ENCODE data around the gene PTTG1IP2. TPM values are rescaled to one million over a fixed set of nuclear protein-coding genes. Genes with fewer than 3 reads are reported as not detected.

Gene PTTG1IP2
- total RNA-seq, 2 experiments from 2014 or later = not detected

DNA sequence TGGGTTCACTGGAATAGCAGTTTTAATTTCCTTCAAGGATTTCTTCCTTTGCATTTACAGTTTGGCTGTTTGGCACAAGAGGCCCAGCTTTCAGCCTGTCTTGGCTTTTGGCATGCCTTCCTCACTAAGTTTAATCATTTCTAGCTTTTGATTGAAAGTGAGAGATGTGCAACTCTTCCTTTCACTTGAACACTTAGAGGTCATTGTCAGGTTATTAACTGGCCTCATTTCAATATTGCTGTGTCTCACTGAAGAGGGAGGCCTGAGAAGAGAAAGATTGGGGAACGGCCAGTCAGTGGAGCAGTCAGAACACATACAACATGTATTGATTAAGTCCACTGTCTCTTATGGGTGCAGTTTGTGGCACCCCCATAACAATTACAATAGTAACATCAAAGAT, 33.9 kb downstream of the PTTG1IP2 start:
- Histone ChIP-seq H3K4me3 (ENCODE audit: low read depth, low read length, poor library complexity, severe bottlenecking) (no peak overlapping the region), H3K9me2 (ENCODE audit: insufficient read depth, low read length) (no peaks in the 10 kb centered on the region), H3K27ac (ENCODE audit: low read depth, low read length, poor library complexity, severe bottlenecking) (no peak overlapping the region), H2AFZ (ENCODE audit: low read length) (no peak overlapping the region), H3K4me2 (ENCODE audit: low read length) (no peak overlapping the region), H3K79me2 (ENCODE audit: insufficient read depth, low read depth, low read length) (no peaks in the 10 kb centered on the region), H3K9me3 (ENCODE audit: low read length) (no peaks in the 10 kb centered on the region), H3K36me3 (ENCODE audit: insufficient read depth, low read length) (no peaks in the 10 kb centered on the region), H3K4me1 (ENCODE audit: insufficient read depth, low read length, poor library complexity, severe bottlenecking) (no peaks in the 10 kb centered on the region), H4K20me1 (ENCODE audit: insufficient read depth, low read length) (no peaks in the 10 kb centered on the region)
- TF ChIP-seq EZH2phosphoT487 (IDR thresholded peaks at IDR 0.05; ENCODE audit: borderline replicate concordance, low read depth, low read length) = no peak
- no peak for TF ChIP-seq CTCF (conservative IDR thresholded peaks at IDR 0.05; ENCODE audit: low read length)
- ChIA-PET CTCF (ENCODE audit: unreplicated experiment) (no interaction called here), POLR2A (no interaction called here)
- intact Hi-C loops (cut with micrococcal nuclease; ENCODE audit: unreplicated experiment) = no loop called here
- BruUV-seq (replicated peaks) = no TSS peak
- DNase-seq (ENCODE audit: low spot score) = no peak

DNA sequence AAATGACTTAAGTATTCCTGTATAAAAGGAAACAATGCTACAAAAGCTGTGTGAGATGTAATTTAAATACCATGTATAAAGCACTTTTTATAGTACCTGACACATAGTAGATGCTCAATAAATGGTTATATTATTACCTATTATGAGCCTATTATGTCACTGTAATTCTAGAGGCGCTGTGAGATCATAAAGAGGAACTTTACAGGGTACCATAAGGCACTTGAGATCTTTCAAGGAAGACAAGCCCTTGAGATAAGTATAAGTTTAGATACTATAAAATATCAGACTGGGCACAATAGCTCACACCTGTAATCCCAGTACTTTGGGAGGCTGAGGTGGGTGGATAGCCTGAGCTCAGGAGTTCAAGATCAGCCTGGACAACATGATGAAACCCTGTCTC, 38.3 kb downstream of the PTTG1IP2 start:
- Histone ChIP-seq H3K4me1 (ENCODE audit: insufficient read depth, low read length, poor library complexity, severe bottlenecking) (no peaks in the 10 kb centered on the region), H3K36me3 (ENCODE audit: insufficient read depth, low read length) (no peaks in the 10 kb centered on the region), H3K4me2 (ENCODE audit: low read length) (no peak overlapping the region), H3K27ac (ENCODE audit: low read depth, low read length, poor library complexity, severe bottlenecking) (no peak overlapping the region), H3K4me3 (ENCODE audit: low read depth, low read length, poor library complexity, severe bottlenecking) (no peak overlapping the region), H3K79me2 (ENCODE audit: insufficient read depth, low read depth, low read length) (no peaks in the 10 kb centered on the region), H4K20me1 (ENCODE audit: insufficient read depth, low read length) (no peaks in the 10 kb centered on the region), H2AFZ (ENCODE audit: low read length) (no peak overlapping the region), H3K9me2 (ENCODE audit: insufficient read depth, low read length) (no peaks in the 10 kb centered on the region), H3K9me3 (ENCODE audit: low read length) (no peaks in the 10 kb centered on the region)
- TF ChIP-seq EZH2phosphoT487 (IDR thresholded peaks at IDR 0.05; ENCODE audit: borderline replicate concordance, low read depth, low read length) (no peak), CTCF (conservative IDR thresholded peaks at IDR 0.05; ENCODE audit: low read length) (no peak)
- no peak for DNase-seq (ENCODE audit: low spot score)
- no TSS peak for BruUV-seq (replicated peaks)
- POLR2A ChIA-PET = interaction anchor here (0.5 to 0.7 kb wide), 2 partner anchors 10 to 911 kb away, joined by 3 read pairs; no protein-coding TSS in a partner anchor
- CTCF ChIA-PET (ENCODE audit: unreplicated experiment) = no interaction called here
- intact Hi-C loops (cut with micrococcal nuclease; ENCODE audit: unreplicated experiment) = no loop called here

- Histone ChIP-seq H3K9me3 (ENCODE audit: low read length) (no peaks in the 10 kb centered on the region), H3K27ac (ENCODE audit: low read depth, low read length, poor library complexity, severe bottlenecking) (no peak overlapping the region), H3K4me2 (ENCODE audit: low read length) (no peak overlapping the region), H3K79me2 (ENCODE audit: insufficient read depth, low read depth, low read length) (no peaks in the 10 kb centered on the region), H3K9me2 (ENCODE audit: insufficient read depth, low read length) (no peaks in the 10 kb centered on the region), H3K36me3 (ENCODE audit: insufficient read depth, low read length) (no peaks in the 10 kb centered on the region), H3K4me1 (ENCODE audit: insufficient read depth, low read length, poor library complexity, severe bottlenecking) (no peaks in the 10 kb centered on the region), H3K4me3 (ENCODE audit: low read depth, low read length, poor library complexity, severe bottlenecking) (no peak overlapping the region), H2AFZ (ENCODE audit: low read length) (no peak overlapping the region), H4K20me1 (ENCODE audit: insufficient read depth, low read length) (no peaks in the 10 kb centered on the region)
- DNase-seq (ENCODE audit: low spot score) = no peak
- CTCF ChIA-PET (ENCODE audit: unreplicated experiment) = no interaction called here
- BruUV-seq (replicated peaks) = no TSS peak
- TF ChIP-seq EZH2phosphoT487 (IDR thresholded peaks at IDR 0.05; ENCODE audit: borderline replicate concordance, low read depth, low read length) = no peak
- TF ChIP-seq CTCF (conservative IDR thresholded peaks at IDR 0.05; ENCODE audit: low read length) = no peak
- intact Hi-C loops (cut with micrococcal nuclease; ENCODE audit: unreplicated experiment) = no loop called here
- POLR2A ChIA-PET = interaction anchor here (0.6 to 1.4 kb wide), 4 partner anchors 17 to 469 kb away, joined by 3 to 4 read pairs (median 3); no protein-coding TSS in a partner anchor
Observed at GRCh38 chr7:90511776-90512175, 42.3 kb downstream of the PTTG1IP2 start.
